NCI-H2029 (cell line): ENCODE data around the gene VKORC1.
A peak's percentile ranks its signal among the peaks of the same experiment; 100 is the strongest.
"Not testable (repeated sequence)": the region's sequence is repeated elsewhere in the genome, so short reads cannot be mapped to it uniquely, and the experiment has no call there.

Experiments
- DNase-seq: peaks from one replicate; lab custom pipeline; 2025; lab: John Stamatoyannopoulos, UW

VKORC1 gene

GRCh38 chr16:31094424-31095120 is at the start of gene VKORC1:
VKORC1 (minus strand) TSS chr16:31094797; CDS start chr16:31094729, 68 bp downstream.
- DNase-seq, result peak; percentile 94

- DNase-seq, result no peak
These were observed 49.1 kb upstream of the VKORC1 start for GRCh38 chr16:31143694-31144148.

- no peak for DNase-seq
These were observed 48.6 kb upstream of the VKORC1 start for GRCh38 chr16:31143011-31143693.

- peak; percentile 97 for DNase-seq
These were observed 47.8 kb upstream of the VKORC1 start for GRCh38 chr16:31142109-31143010.

- DNase-seq, result no peak
These were observed 47.0 kb upstream of the VKORC1 start for GRCh38 chr16:31141489-31142108.

GRCh38 chr16:31141071-31141469 is 46.5 kb upstream of the VKORC1 start:
- DNase-seq, result not testable (repeated sequence)

- DNase-seq, result no peak
These were observed 44.3 kb upstream of the VKORC1 start for GRCh38 chr16:31138621-31139578.

- DNase-seq, result not testable (repeated sequence)
These were observed 42.4 kb upstream of the VKORC1 start for GRCh38 chr16:31136822-31137499.

GRCh38 chr16:31136287-31136662 is 41.7 kb upstream of the VKORC1 start:
- DNase-seq, result no peak

GRCh38 chr16:31135535-31136286 is 41.1 kb upstream of the VKORC1 start, which contains the start of gene PRSS8:
PRSS8 (minus strand) TSS chr16:31135727; CDS start chr16:31135498, 229 bp downstream.
- DNase-seq, result peak; percentile 41

GRCh38 chr16:31134625-31135534 is 40.3 kb upstream of the VKORC1 start:
- DNase-seq, result peak; percentile 57

GRCh38 chr16:31134091-31134571 is 39.5 kb upstream of the VKORC1 start:
- peak; percentile 28 for DNase-seq

- DNase-seq, result no peak
These were observed 38.5 kb upstream of the VKORC1 start for GRCh38 chr16:31133046-31133501.

GRCh38 chr16:31132303-31132979 is 37.8 kb upstream of the VKORC1 start:
- DNase-seq, result no peak

GRCh38 chr16:31131841-31132271 is 37.3 kb upstream of the VKORC1 start:
- DNase-seq, result no peak

GRCh38 chr16:31131416-31131815 is 36.8 kb upstream of the VKORC1 start:
- DNase-seq, result no peak

GRCh38 chr16:31130899-31131298 is 36.3 kb upstream of the VKORC1 start:
- DNase-seq, result peak; percentile 78
